NCI-H82 (cell line): ENCODE measurements around the gene OXT.

Experiments
- DNase-seq: peaks from one replicate; lab custom pipeline; 2025; lab: John Stamatoyannopoulos, UW

OXT gene

DNA sequence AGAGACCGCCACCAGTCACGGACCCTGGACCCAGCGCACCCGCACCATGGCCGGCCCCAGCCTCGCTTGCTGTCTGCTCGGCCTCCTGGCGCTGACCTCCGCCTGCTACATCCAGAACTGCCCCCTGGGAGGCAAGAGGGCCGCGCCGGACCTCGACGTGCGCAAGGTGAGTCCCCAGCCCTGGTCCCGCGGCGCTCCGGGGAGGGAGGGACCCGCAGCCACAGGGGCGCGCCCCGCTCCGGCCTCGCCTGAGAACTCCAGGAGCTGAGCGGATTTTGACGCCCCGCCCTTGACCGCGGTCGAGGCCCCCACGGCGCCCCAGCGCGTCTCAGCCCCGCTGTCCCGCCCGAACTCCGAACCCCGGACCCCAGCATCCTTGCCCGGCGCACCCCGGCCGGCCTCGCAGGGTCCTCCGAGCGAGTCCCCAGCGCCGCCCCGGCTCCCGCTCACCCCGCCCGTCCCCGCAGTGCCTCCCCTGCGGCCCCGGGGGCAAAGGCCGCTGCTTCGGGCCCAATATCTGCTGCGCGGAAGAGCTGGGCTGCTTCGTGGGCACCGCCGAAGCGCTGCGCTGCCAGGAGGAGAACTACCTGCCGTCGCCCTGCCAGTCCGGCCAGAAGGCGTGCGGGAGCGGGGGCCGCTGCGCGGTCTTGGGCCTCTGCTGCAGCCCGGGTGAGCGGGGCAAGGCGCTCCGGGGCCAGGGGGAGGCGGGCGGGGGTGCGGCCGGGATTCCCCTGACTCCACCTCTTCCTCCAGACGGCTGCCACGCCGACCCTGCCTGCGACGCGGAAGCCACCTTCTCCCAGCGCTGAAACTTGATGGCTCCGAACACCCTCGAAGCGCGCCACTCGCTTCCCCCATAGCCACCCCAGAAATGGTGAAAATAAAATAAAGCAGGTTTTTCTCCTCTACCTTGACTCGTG lies at the start of gene OXT:
Gene OXT, plus strand, starts transcription at position 11 of the 920 bp plus-strand sequence. Its CDS starts 36 bp downstream, at position 47.
- DNase-seq = peak; percentile 53

DNA sequence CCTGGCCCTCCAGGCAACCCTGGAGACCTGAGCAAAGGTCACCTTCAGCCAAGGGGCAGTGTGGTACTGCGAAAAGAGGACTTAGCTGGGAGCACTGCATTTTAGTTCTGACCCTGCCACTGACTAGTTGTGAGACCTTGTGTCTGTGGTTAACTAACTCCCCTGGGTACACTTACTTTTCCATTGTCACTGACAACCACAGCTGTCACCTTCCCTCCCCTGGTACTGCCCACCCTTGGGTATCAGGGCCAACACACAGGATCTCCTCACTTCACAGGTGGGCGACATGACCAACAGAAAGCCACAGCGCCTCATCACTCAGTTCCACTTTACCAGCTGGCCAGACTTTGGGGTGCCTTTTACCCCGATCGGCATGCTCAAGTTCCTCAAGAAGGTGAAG lies 49.6 kb upstream of the OXT start:
- no peak for DNase-seq

DNA sequence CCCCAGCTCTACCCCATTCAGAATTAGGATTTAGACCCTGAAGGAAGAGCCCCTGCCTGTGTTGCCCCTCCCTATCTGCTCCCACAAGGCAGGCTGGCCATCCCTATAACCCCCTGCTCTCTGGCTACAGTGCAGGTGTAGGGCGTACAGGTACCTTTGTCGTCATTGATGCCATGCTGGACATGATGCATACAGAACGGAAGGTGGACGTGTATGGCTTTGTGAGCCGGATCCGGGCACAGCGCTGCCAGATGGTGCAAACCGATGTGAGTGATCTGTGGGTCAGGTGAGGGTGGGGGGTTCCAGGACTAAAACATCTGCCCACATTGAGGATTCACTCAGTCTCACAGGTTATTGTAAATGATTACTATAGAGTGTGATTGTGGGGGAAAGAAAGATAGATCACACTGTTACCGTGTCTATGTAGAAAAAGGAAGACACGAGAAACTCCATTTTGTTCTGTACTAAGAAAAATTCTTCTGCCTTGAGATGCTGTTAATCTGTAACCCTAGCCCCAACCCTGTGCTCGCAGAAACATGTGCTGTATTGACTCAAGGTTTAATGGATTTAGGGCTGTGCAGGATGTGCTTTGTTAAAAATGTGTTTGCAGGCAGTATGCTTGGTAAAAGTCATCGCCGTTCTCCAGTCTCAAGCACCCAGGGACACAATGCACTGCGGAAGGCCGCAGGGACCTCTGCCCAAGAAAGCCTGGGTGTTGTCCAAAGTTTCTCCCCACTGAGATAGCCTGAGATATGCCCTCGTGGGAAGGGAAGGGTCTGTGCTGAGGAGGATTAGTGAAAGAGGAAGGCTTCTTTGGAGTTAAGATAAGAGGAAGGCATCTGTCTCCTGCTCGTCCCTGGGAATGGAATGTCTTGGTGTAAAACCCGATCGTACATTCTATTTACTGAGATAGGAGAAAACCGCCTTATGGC lies 48.6 kb upstream of the OXT start:
- peak; percentile 85 for DNase-seq

DNA sequence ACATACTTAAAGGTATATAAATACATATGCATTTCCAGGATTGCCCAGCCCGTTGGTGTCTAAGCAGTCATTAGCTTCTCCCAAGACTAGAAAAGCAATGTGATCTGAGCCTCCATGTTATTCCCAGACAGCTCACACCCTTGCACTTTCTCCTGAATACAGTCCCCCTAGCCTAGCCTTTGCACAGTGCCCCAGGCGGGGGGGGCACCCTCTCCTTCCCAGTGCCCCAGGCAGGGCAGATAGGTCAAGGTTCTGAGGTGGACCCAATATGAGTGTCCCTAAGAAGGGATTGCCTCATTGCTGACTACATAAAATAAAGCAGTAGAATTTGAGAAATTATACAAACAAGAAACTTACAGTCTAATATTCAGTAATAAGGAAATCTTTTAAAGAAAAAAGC lies 43.4 kb upstream of the OXT start:
- no peak for DNase-seq

GRCh38 chr20:3031524-3032147 lies 39.8 kb upstream of the OXT start:
- DNase-seq = no peak

- DNase-seq = no peak
Measured at GRCh38 chr20:3032624-3033023, 38.8 kb upstream of the OXT start.

- no peak for DNase-seq
Measured at GRCh38 chr20:3037654-3038053, 33.8 kb upstream of the OXT start.

DNA sequence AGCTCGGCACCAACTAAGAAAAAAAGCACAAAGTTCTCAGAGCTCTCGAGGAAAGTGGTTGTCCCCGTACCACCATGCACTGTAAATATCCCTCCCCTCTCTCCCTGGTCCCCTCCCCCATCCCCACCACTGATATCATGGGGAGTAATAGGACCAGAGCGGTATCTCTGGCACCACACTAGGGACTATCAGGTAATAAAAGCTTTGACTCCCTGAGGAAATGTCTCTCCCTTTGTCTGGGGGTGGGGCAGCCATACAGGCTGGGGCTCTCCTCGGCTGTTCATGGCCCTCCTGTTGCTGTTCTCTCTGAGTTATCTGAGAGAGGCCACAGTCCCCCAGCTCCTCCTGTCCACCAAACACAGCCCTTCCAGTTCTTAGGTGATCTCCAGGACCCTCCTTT lies 33.0 kb upstream of the OXT start:
- no peak for DNase-seq

GRCh38 chr20:3039426-3039825 lies 32.0 kb upstream of the OXT start:
- DNase-seq = no peak

GRCh38 chr20:3040086-3040485 lies 31.3 kb upstream of the OXT start:
- DNase-seq = no peak

- DNase-seq = no peak
Measured at GRCh38 chr20:3041854-3042409, 29.5 kb upstream of the OXT start.

GRCh38 chr20:3042625-3043024 lies 28.8 kb upstream of the OXT start:
- no peak for DNase-seq

- no peak for DNase-seq
Measured at GRCh38 chr20:3043322-3043721, 28.1 kb upstream of the OXT start, which contains the start of gene GNRH2. Gene GNRH2 (plus strand): TSS chr20:3043622. CDS start chr20:3044415, 793 bp downstream.

GRCh38 chr20:3044336-3044965 lies 27.0 kb upstream of the OXT start:
- no peak for DNase-seq

DNA sequence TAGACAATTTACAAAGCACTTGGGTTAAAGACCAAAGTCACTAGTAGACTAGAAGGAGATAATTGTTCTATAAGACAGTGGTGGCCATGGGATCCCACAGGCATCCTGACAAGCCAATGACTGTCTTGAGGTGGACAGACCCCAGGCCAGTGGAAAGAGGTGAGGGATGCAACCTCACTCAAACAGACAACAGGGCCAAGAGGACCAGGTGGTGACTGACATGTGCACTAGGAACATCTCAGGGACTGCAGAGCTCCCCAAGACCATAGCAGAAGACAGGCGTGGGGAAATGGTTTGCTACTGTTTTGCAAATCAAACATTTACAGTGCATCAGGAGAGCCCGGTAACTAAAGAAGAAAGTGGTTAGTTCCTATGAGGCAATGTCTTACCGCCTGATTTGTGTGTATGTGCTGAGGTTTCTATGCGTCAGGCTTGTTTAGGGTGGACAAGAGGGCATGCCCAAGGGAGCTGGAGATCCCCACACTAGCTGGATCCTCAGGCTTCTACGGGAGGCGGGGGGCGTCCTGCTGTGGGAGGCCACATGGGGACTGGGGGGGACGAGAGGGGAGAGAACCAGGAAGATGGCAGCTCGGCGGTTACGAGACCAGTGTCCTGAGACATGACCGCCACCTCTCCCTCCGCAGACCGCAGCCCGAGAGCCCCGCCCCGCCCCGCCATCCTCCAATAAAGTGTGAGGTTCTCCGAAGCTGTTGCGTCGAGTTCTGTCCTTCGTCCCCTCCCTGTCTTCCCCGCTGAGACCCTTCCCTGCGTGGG lies 26.2 kb upstream of the OXT start:
- DNase-seq = peak; percentile 91

GRCh38 chr20:3045816-3046676 lies 25.4 kb upstream of the OXT start, which contains the start of gene MRPS26:
Gene MRPS26 (plus strand): TSS chr20:3046052. CDS start chr20:3046069, 17 bp downstream.
- DNase-seq = peak; percentile 93

GRCh38 chr20:3046677-3047462 lies 24.6 kb upstream of the OXT start:
- DNase-seq = peak; percentile 55
